HG03108 (cell line): ENCODE results near the gene SEPTIN14.
"Not testable (repeated sequence)": the region's sequence is repeated elsewhere in the genome, so short reads cannot be mapped to it uniquely, and the experiment has no call there.

Experiments used
- ATAC-seq: cut with Tn5 transposase; IDR thresholded peaks from one replicate; pipeline ENCODE4 v1.9.1; 2021; ENCODE audit warnings: moderate library complexity; ENCODE audit not compliant: unreplicated experiment

Gene SEPTIN14

DNA sequence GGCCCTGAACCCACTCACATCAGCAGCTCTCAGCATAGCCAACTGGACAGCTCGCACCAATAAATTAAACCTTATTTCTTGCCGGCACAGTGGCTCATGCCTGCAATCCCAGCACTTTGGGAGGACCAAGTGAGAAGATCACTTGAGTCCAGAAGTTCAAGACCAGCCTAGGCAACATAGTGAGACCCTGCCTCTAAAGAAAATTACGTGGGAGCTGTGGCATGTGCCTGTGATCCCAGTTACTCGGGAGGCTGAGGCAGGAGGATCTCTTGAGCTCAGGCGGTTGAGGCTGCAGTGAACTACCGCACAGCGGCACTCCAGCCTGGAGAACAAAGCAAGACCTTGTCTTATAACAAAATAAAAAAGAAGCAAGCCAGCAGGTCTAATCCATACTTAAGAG lies 75.7 kb downstream of the SEPTIN14 start:
- ATAC-seq, result no peak

DNA sequence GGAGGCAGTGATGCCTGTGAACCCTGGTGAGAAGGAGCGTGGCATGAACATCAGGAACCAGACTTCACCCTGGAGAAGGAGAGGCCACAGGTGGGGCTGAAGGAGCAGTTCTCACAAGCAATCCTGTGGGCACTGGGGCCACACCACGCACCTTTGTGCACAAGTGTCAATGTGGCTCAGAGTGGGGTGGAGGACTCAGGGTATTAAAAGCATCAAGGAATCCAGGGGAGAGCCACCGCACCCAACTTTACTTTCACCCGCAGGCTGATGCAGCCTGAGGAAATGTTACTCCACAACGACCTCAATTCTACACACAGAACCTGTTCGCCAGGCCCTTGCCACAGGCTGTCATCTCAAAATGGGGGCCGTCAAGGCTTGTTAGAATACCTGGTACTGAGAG lies 77.1 kb downstream of the SEPTIN14 start:
- ATAC-seq, result not testable (repeated sequence)

DNA sequence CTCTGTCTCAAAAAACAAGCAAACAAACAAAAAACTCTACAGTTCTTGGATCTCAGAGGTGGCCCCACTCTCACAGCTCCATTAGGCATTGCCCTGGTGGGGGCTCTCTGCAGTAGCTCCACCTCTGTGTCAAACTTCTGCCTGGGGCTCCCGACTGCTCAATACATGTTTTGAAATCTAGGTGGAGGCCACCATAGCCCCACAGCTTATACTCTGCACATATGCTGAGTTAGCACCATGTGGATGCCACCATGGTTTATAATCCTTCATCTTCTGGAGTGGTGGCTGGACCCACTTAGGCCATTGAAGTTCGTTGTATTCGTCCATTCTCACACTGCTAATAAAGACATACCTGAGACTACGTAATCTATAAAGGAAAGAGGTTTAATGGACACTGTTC lies 78.4 kb downstream of the SEPTIN14 start:
- ATAC-seq, result no peak

DNA sequence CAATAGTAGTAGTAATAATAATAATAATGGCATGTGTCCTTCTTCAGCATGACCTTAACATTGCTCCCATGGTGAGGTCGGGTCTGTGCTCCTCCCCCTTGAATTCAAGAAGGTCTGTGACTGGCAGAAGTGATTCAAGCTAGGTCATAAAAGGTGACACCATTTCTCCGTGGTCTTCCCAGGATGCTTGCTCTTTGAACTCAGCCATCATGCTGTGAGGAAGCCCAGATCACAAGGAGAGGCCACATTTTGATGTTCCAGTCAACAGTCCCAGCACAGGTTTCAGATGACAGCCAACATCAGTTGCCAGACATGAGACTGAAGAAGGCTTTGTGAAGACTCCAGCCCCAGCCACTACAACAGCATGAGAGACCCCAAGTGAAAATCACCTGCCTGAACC lies 83.9 kb downstream of the SEPTIN14 start:
- no peak for ATAC-seq

DNA sequence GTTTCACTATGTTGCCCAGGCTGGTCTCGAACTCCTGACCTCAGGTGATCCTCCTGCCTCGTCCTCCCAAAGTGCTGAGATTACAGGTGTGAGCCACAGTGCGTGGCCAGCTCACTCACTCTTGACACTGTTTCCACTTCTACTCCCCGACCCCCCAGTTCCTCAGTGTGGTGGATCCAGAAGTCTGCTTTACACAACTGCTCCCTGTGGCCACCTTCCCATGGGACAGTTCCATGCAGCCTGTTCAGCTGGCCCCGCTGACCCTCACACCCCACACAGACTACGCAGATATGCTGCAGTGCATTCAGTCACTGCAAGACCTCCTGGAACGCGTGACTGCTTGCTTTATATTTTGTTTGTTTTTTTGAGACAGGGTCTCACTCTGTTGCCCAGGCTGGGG lies 86.4 kb downstream of the SEPTIN14 start:
- ATAC-seq, result no peak

GRCh38 chr7:55775051-55775420 lies 87.5 kb downstream of the SEPTIN14 start:
- ATAC-seq, result no peak

- ATAC-seq, result no peak
Measured at GRCh38 chr7:55774327-55775050, 88.1 kb downstream of the SEPTIN14 start.

GRCh38 chr7:55770778-55771177 lies 91.8 kb downstream of the SEPTIN14 start:
- ATAC-seq, result no peak

DNA sequence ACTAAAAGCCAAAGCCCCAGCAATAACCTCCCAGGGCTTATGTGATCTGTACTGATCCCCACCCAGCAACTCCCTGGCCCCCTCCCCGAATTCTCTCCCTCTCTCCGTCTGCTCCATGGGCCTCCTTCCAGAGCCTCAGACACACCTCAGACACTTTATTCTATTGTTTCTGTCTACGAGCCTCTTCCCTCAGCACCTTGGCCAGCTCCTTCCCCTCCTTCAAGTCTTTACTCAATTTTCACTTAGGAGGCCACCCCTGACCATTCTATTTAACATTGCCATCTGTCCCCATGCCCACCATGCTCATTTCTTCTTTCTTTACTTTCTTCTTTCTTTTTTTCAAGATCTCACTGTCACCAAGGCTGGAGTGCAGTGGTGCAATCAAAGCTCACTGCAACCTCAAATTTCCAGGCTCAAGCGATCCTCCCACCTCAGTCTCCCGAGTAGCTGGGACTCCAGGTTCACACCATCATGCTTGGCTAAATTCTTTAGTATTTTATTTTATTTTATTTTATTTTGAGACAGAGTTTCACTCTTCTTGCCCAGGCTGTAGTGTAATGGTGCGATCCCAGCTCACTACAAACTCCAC lies 109.2 kb downstream of the SEPTIN14 start:
- ATAC-seq, result not testable (repeated sequence)

DNA sequence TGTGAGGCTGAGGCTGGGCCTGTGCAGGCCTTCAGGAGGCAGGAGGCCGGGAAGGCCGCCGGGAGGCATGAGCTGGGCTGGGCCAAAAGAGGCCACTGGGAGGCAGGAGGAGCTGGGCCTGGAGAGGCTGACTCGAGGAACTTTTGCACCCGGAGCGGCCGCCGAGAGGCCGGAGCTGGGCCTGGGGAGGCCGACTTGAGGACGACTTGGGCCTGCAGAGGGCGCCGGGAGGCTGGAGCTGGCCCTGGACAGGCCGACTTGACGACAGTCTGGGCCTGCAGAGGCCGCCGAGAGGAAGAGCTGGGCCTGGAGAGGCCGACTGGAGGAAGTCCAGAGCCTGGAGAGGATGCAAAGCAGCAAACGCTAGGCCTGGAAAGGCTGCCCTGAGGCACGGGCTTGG lies 117.8 kb downstream of the SEPTIN14 start:
- ATAC-seq, result not testable (repeated sequence)
